ENCODE data around the gene NEUROG1.

The NEUROG1 gene

GRCh38 chr5:135569755-135570452 lies 34.1 kb upstream of the NEUROG1 start:
- peak; percentile 46 to 52 for DNase-seq (ENCODE audit: low read depth in 2 of 2)
- TF ChIP-seq CTCF (IDR thresholded peaks at IDR 0.05; ENCODE audit: low read depth, low read length): peak; percentile 69

GRCh38 chr5:135568923-135569360 lies 33.2 kb upstream of the NEUROG1 start:
- DNase-seq (ENCODE audit: low read depth in 2 of 2): no peak

More at GRCh38 chr5:135569755-135570452, 34.1 kb upstream of the NEUROG1 start:
- no peak overlapping the region for H3K4me3 ChIP-seq (replicated peaks in 1 of 2; ENCODE audit: low read depth in 2 of 2, low read length in 2 of 2)

GRCh38 chr5:135568246-135568645 lies 32.5 kb upstream of the NEUROG1 start:
- DNase-seq (ENCODE audit: low read depth in 2 of 2): no peak
- H3K4me3 ChIP-seq (replicated peaks in 1 of 2; ENCODE audit: low read depth in 2 of 2, low read length in 2 of 2): no peak overlapping the region
- no peak for TF ChIP-seq CTCF (IDR thresholded peaks at IDR 0.05; ENCODE audit: low read depth, low read length)

More at GRCh38 chr5:135568923-135569360, 33.2 kb upstream of the NEUROG1 start:
- H3K4me3 ChIP-seq (replicated peaks in 1 of 2; ENCODE audit: low read depth in 2 of 2, low read length in 2 of 2): no peak overlapping the region
- no peak for TF ChIP-seq CTCF (IDR thresholded peaks at IDR 0.05; ENCODE audit: low read depth, low read length)

- no peak overlapping the region for H3K4me3 ChIP-seq (replicated peaks in 1 of 2; ENCODE audit: low read depth in 2 of 2, low read length in 2 of 2)
- TF ChIP-seq CTCF (IDR thresholded peaks at IDR 0.05; ENCODE audit: low read depth, low read length): no peak
- DNase-seq (ENCODE audit: low read depth in 2 of 2): no peak
These were observed 31.9 kb upstream of the NEUROG1 start for GRCh38 chr5:135567661-135568060.

GRCh38 chr5:135566422-135567400 lies 30.9 kb upstream of the NEUROG1 start:
- no peak overlapping the region for H3K4me3 ChIP-seq (replicated peaks in 1 of 2; ENCODE audit: low read depth in 2 of 2, low read length in 2 of 2)
- no peak for DNase-seq (ENCODE audit: low read depth in 2 of 2)
- no peak for TF ChIP-seq CTCF (IDR thresholded peaks at IDR 0.05; ENCODE audit: low read depth, low read length)

- TF ChIP-seq CTCF (IDR thresholded peaks at IDR 0.05; ENCODE audit: low read depth, low read length): peak; percentile 98
- no peak overlapping the region for H3K4me3 ChIP-seq (replicated peaks in 1 of 2; ENCODE audit: low read depth in 2 of 2, low read length in 2 of 2)
- DNase-seq (ENCODE audit: low read depth in 2 of 2): peak; percentile 66 to 69
These were observed 30.1 kb upstream of the NEUROG1 start for GRCh38 chr5:135565725-135566421.
